22Rv1 (cell line): ENCODE measurements around the gene PTPRE.

Experiments
- CTCF ChIP-seq: fragments of 450-650 bp; IDR thresholded peaks from 2 replicates; pipeline ENCODE4 v1.5.1; 2017; ENCODE audit warnings: mild to moderate bottlenecking
- ZFX ChIP-seq: fragments of 450-650 bp; IDR thresholded peaks from 2 replicates; pipeline ENCODE4 v1.6.1; 2017; ENCODE audit warnings: antibody characterized with exemption, borderline replicate concordance

DNA sequence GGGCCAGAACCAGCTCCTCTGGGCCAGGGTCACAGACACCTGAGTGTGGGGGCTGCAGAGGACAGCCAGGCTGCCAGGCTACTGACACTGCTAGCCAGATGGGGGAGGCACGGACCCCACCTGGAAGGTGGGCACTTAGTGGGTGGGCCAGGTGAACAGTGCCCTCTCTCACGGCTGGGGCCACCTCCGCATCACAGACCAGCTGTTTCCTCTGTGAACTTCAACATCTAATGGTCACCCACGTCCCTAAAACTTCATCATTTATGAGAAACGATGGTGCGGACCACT, 138.9 kb downstream of the PTPRE start:
- TF ChIP-seq CTCF: no peak
- no peak for TF ChIP-seq ZFX
